Mesothelial cell of epicardium (in vitro differentiated cells): ENCODE results near the gene PLXDC2. TPM values are rescaled to one million over a fixed set of nuclear protein-coding genes. Genes with fewer than 3 reads are reported as not detected.
"Not testable (repeated sequence)": the region's sequence is repeated elsewhere in the genome, so short reads cannot be mapped to it uniquely, and the experiment has no call there.

ENCODE experiments used
- DNase-seq, 2 experiments: peaks; one replicate each; pipeline ENCODE4 v3.0.0; 2021; ENCODE audit warnings: low spot score in 2 of 2; ENCODE audit not compliant: unreplicated experiment in 2 of 2
- H3K27ac Mint-ChIP-seq: 2 replicates; pipeline ENCODE4 v1.8.0; 2021; ENCODE audit warnings: mixed read lengths
- H3K27me3 Mint-ChIP-seq: 2 replicates; pipeline ENCODE4 v1.8.0; 2021; ENCODE audit warnings: low read depth, mixed read lengths
- H3K36me3 Mint-ChIP-seq: 2 replicates; pipeline ENCODE4 v1.8.0; 2021; ENCODE audit warnings: mixed read lengths
- H3K4me1 Mint-ChIP-seq: 2 replicates; pipeline ENCODE4 v1.8.0; 2021; ENCODE audit warnings: mixed read lengths
- H3K4me3 Mint-ChIP-seq: 2 replicates; pipeline ENCODE4 v1.8.0; 2021; ENCODE audit warnings: mild to moderate bottlenecking, moderate library complexity, mixed read lengths
- H3K9me3 Mint-ChIP-seq: 2 replicates; pipeline ENCODE4 v1.8.0; 2021; ENCODE audit warnings: mixed read lengths
- CTCF ChIP-seq: fragments of 200-600 bp; sonication (generic); IDR thresholded peaks from one replicate; pipeline ENCODE4 v1.5.0; 2021; ENCODE audit warnings: antibody characterized with exemption; ENCODE audit not compliant: unreplicated experiment
- total RNA-seq: library from RNA; stranded (reverse); gene quantifications from 3 replicates; pipeline ENCODE4 v1.2.1, GENCODE V29; 2021

PLXDC2 gene
- total RNA-seq, 1 donor from 2014 or later = 60.0 TPM

DNA sequence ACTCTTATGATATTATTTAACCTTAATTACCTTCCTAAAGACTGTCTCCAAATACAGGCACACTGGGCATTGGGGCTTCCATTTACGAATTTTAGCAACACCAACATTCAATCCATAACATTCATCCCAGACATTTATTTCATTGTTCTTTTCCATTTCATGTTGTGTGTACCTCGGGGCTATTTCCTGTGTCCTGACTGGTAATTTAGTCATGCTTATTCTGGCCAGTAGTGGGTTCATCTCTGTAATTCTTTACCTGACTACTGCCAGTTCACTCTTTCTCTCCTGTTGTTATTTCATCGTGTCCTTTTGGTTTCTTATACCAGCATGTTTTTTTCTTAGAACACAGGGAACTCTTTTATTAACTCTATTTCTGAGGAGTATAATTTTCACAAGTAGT lies 225.7 kb downstream of the PLXDC2 start:
- Mint-ChIP-seq H3K9me3 (no peaks in the 10 kb centered on the region), H3K27me3 (no peaks in the 10 kb centered on the region)

GRCh38 chr10:20045100-20045499 lies 228.9 kb downstream of the PLXDC2 start:
- Mint-ChIP-seq H3K9me3 (peaks cover 18% of the 10 kb centered on the region), H3K36me3 (peaks cover 31% of the 10 kb centered on the region)
- not testable (repeated sequence) for H3K4me3 Mint-ChIP-seq, H3K27me3 Mint-ChIP-seq, DNase-seq, H3K27ac Mint-ChIP-seq, H3K4me1 Mint-ChIP-seq

More for the DNA sequence above, 225.7 kb downstream of the PLXDC2 start:
- no peak for DNase-seq
- no peak overlapping the region for H3K27ac Mint-ChIP-seq
- no peak for TF ChIP-seq CTCF
- no peak overlapping the region for H3K4me3 Mint-ChIP-seq
- peaks cover 5% of the 10 kb centered on the region for H3K36me3 Mint-ChIP-seq
- peaks cover 4% of the 10 kb centered on the region for H3K4me1 Mint-ChIP-seq

DNA sequence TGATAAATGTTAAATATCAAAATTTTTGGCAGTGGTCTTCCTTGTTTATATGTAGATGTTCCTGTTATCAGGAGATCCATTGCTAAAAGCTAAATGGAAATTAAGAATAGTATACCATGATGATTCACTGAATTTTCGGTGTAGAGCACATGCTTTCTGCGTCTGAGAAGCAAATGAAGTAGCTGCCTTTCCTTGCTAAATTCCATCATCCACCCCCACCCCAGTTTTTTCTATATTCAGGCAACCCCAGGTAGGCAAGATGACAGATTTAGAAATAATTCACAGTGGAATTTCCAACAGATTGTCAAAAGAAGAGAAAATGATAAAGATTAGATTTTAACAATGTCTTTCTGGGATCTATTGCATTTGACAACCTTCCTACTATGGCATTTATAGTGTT lies 231.9 kb downstream of the PLXDC2 start:
- Mint-ChIP-seq H3K9me3 (peaks cover 28% of the 10 kb centered on the region), H3K27me3 (no peaks in the 10 kb centered on the region)
- no peak for TF ChIP-seq CTCF

DNA sequence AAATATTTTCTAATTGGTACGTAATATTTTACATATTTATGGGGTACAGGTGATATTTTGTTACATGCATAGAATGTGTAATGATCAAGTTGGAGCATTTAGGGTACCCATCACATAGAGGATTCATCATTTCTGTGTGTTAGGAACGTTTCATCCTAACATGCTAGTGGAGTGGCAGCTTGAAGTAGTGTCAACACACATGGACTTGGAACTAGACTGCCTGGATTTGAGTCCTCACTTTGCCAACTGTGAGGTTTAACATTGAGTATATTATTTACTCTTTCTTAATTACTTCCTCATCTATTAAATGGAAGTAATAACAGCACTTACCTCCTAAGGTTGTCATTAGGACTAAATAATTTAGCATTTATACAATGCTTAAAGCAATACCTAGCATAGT lies 241.9 kb downstream of the PLXDC2 start:
- no peaks in the 10 kb centered on the region for H3K27me3 Mint-ChIP-seq
- DNase-seq = no peak
- peaks cover 5% of the 10 kb centered on the region for H3K9me3 Mint-ChIP-seq
- H3K4me3 Mint-ChIP-seq = no peak overlapping the region
- H3K27ac Mint-ChIP-seq = no peak overlapping the region
- H3K36me3 Mint-ChIP-seq = peaks cover 6% of the 10 kb centered on the region
- H3K4me1 Mint-ChIP-seq = peaks cover 4% of the 10 kb centered on the region
- TF ChIP-seq CTCF = no peak

More for the DNA sequence above, 231.9 kb downstream of the PLXDC2 start:
- Mint-ChIP-seq H3K4me3 (no peak overlapping the region), H3K4me1 (peaks cover 1% of the 10 kb centered on the region), H3K36me3 (peaks cover 37% of the 10 kb centered on the region), H3K27ac (no peak overlapping the region)
- DNase-seq = no peak

- Mint-ChIP-seq H3K27me3 (no peaks in the 10 kb centered on the region), H3K4me1 (peaks cover 4% of the 10 kb centered on the region), H3K27ac (no peak overlapping the region), H3K36me3 (peaks cover 6% of the 10 kb centered on the region), H3K4me3 (no peak overlapping the region), H3K9me3 (peaks cover 5% of the 10 kb centered on the region)
- no peak for TF ChIP-seq CTCF
- DNase-seq = no peak
Observed at GRCh38 chr10:20059084-20059835, 243.0 kb downstream of the PLXDC2 start.

GRCh38 chr10:20065814-20066213 lies 249.6 kb downstream of the PLXDC2 start:
- no peak for TF ChIP-seq CTCF
- Mint-ChIP-seq H3K36me3 (peaks cover 34% of the 10 kb centered on the region), H3K4me3 (no peak overlapping the region), H3K27ac (no peak overlapping the region), H3K9me3 (peaks cover 27% of the 10 kb centered on the region), H3K4me1 (no peaks in the 10 kb centered on the region), H3K27me3 (no peaks in the 10 kb centered on the region)
- DNase-seq = no peak
